GM19452 (cell line): ENCODE results near the gene KCNT1.

ENCODE experiments used
- ATAC-seq: cut with Tn5 transposase; IDR thresholded peaks from one replicate; pipeline ENCODE4 v1.9.1; 2021; ENCODE audit not compliant: unreplicated experiment

The KCNT1 gene

DNA sequence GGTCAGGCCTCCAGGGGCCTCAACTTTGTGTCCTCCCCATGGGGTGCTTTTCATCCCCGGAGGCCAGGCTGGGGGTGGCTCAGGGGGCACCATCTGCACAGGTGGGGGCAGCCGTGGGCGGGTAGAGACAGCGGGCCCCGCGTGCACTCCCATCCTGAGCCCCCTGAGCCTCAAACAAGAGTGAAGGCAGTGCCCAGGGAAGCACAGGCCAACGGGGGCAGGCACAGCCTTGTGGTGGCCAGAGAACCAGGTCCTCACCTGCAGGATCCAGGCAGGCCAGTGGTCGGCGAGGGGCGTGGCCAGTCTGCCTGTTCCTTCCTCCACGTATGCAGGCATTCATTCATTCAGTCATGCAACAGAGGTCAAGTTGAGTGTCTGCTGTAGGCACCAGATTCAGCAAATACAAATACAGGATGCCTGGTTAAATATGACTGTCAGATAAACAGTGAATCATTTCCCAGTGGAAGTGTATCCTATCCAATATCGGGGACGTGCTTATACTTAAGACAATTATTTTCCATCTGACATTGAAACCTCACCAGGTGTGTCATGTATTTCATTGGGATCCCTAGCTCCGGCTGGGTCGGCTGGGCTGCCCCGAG, 22.3 kb downstream of the KCNT1 start:
- no peak for ATAC-seq

DNA sequence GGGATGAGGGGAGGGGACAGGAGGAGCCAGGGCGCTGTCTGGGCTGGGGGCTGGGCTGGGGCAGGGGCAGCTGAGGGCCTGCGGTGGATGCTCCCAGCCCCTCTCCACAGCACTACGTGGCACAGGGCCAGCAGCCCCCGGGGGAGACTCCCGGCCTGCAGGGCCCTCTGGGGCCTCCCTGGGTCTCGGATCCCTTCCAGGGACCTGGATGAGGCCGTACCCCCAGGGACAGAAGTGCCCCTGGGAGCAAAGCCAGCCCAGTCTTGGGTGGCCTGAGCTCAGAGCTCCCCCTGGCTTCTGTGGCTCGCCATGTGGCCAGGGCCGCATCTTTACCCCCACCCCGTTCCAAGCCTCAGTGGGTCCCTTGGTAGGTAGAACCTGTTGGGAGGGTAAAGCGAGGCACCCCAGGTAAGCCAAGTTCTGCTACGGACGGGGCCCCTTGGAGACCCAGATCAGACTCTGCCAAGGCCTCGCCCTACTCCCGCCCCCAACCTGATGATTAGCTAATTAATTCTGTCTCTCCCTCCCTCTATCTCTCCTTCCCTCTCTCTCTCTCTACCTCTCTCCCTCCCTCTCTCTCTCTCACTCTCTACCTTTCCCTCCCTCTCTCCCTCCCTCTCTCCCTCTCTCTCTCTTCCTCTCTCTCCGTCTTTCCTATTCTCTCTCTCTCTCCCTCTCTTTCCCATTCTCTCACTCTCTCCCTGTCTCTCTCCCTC, 24.3 kb downstream of the KCNT1 start:
- no peak for ATAC-seq

DNA sequence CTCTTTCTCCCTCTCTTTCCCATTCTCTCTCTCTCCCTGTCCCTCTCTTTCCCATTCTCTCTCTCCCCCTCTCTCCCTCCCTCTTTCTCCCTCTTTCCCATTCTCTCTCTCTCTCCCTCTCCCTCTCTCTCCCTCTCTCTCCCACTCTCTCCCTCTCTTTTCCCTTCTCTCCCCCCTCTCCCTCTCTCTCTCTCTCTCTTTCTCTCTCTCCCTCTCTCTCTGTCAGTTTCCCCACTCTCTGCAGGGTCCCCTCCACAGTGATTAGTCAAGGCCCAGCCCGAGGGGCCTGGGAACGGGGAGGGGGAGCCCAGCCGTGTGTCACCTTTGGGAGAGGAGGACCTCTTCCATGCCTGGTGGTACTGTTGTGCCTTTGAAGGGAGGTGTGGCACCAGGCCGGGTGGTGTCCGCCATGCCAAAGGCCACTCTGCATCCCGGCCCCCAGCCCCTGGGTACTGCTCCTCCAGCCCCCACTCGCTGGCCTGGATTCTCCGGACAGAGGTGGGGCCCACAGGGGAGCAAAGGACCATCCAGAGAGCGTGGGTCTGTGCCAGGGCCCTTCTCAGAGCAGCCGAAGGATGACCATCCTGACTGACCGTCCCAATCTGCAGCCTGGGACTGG, 25.4 kb downstream of the KCNT1 start:
- ATAC-seq: no peak

DNA sequence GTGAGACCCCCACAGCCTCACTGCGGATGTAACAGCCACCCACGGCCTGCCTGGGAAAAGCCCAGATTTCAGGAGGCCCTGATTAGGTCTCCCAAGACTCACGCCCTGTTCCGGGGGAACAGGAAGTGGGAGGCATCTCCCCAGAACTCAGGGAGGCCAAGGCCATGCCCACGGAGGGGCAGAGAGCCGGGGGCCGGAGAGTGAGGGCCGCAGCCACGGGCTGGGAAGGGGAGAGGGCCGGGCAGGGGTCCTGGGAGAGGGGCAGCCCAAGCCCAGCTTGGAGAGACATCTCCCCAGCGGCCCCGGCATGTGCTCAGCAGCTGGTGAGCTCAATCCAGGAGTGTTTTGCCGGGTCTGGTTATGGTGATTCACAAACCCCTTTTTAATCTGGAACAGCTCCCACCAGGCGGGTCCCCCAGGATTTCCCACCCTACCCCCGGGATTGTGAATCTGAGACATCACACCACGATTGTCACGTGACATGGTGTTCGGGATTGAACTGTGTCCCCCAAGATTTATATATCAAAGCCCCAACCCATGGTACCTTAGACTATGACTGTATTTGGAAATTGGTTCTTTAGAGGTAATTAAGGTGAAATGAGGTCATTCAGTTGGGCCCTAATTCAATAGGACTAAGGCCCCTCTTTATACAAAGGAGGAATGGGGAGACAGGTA, 26.6 kb downstream of the KCNT1 start:
- no peak for ATAC-seq

DNA sequence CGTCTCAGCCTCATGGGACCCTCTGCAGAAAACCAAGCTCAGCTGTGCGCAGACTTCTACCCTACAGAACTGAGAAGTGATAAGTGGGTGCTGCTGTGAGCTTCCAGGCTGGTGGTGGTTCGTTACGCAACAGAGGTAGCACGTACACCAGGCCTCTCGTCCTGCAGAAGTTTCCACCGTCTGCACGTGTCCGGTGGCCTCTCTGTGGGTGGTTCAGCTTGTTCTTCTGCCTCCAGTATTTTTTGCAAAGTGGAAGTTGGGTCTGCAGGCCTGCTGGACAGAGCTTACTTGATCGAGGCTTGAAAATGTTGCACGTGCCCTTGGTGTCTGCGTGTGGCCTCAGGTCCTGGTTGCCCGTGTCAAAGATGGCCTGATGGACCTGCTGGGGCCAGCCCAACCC, 27.5 kb downstream of the KCNT1 start:
- no peak for ATAC-seq

DNA sequence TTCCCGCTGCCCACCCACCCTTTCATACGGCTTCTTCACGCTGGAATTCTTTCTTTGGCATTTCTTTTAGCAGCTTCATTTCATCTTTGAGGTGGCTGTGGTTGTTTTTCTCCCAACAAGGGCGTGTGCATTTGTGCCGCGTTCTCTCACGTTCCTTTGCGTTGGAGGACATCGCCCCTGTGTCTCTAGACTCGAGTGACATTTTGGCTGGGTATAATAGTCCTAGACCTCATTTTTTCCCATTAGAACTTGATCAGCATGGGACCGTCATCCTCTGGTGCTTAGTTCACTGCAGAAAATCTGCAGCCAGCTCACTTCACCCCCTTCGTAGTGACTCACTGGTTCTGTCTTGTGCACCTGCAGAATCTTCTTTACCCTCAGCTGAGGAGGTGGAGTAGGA, 29.5 kb downstream of the KCNT1 start:
- no peak for ATAC-seq

DNA sequence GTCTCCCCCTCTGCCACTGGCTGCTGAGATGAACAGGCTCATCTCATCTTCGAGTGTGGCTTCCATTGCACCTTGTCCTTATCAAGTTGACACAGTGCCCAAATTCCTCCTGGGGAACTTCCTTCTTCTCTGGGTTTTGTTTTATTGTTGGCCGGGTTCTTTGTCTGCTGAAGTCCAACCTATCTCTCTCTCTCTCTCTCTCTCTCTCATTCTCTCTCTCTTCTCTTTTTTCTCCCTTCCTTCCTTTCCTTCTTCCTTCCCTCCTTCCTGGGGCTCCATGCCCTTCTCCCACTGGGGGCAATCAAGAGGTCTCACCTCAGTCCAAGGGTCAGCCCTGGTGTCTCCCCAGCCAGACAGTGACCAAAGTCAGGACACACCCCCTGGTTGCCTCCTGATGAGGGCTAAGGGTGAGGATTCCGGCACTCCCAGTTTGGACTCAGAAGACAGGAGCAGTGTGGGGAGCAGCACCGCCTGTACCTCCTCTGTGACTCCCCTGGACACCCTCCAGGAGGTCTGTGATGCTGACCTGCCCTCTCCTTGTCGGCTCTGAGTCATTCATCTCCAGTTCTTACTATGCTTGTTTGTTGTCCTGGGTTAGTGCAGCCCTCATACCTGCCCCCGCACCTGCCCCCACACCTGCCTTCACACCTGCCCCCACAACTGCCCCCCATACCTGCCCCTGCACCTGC, 30.7 kb downstream of the KCNT1 start:
- ATAC-seq: no peak

DNA sequence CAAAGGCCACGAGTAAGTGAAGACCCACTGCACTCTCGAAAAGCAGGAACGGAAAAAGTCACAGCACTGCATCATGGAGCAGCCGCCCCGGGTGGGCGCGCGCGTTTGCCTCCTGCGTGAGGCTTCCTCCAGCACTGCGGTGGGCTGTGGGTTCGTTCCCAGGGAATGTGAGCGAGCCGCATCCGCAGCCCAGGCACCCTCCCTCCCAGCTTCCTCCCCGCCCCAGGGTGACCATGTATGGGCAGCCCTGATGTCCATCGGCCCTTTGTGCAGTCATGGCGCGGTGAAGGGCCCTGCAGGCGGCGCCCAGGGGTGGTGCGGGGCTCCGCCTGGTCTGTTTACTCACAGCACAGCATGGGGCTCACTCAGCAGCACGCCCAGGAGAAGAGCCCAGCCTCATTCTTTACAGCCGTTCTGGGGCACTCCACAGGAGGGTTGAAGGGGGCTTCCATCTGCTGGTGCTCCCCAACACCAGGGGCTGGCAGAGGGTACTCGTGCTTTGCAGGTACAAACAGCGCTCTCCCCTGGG, 32.7 kb downstream of the KCNT1 start:
- no peak for ATAC-seq

DNA sequence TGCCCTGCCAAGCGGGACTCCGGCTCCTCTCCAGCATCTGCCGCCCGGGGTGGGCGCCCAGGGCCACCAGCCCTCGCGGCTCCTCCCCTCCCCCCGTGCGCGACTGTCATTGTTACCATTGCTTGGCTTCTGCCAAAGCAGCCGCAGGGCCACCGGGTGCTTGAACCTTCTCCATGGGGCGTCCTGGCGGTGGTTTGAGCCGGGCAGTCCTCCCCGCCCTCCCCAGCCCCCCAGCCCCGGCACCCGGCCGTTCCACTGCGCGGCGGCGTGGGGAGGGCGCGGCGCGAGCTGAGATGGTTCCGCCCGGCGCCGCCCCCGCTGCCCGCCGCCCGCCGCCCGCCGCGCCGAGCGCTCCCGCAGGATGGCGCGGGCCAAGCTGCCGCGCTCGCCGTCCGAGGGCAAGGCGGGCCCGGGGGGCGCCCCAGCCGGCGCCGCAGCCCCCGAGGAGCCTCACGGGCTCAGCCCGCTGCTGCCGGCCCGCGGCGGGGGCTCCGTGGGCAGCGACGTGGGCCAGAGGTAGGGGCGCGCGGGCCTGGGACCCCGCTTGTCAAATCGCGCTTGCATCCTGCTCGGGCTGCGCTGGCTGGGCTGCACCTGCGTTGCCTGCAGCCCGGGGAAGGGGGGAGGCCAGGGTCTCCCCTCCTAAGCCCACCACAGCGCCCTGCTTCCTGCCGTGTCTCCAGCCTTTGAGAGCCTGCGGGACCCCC, 34.4 kb downstream of the KCNT1 start:
- ATAC-seq: no peak

DNA sequence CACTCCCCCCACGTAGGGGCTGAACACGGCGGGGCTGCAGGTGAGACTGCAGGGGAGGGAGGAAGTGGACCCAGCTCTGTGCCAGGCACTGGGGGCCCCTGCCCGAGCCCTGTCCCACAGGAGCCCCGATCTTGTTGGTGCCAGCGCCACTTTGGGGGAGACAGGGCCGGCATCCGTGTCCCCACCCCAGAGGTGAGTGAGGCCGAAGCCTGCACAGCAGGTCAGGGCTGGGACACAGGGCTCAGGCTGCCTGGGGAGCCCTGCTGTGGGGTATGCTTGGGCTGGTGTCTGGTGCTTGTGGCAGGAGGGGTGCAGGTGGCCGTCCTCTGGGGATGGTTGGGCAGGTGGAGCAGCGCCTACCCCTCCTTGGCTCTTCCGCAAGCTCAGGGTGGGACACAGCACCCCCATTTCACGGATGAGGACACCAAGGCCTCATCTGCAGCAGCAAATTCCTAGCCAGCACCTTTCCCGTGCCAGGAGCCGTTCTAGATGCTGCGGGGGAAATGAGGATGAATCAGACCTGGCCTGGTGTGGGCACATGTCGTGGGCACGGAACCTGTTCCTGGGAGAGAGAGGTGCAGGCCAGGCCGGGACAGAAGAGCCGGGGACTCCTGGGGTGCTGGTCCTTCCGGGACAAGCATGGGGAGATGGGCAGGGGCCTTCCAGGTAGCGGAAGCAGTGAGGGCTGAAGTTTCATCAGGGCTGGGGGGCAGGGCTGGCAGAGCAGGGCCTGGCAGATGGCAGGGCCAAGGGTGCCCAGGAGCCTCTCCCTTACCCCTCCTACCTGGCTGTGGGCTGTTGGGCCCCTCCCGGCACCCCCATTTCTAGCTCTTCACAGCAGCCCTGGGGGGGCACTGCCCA, 35.2 kb downstream of the KCNT1 start:
- no peak for ATAC-seq

DNA sequence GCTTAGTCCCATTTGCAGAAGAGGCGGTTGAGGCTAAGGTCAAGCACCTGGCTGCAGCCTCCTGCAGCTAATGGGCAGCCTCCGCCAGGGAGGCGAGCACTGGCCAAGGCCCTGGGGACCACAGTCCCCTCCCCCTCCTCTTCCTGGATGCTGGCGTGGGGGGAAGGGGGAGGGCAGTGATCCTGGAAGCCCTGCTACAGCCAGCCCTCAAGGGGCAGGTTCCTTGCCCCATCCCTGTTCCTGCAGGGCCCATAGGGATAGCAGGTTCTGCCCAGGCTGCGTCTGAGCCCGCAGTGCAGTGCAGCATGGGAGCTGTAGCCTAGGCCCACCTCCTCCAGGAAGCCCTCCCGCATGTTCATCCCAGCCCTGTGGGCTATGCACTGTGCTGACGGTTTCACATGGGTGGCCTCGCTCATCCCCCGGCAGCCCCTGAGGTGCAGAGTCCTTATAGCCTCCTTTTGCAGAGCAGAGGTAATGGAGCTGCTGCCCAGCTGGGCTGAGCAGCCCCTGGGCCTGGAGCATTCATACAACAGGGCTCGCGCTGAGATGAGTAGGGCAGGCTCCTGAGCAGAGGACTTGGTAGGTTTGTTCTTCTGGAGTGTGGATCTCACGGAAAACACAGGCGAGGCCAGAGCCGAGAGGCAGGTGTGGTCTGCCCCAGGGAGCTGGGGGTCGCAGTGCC, 36.0 kb downstream of the KCNT1 start:
- ATAC-seq: no peak

DNA sequence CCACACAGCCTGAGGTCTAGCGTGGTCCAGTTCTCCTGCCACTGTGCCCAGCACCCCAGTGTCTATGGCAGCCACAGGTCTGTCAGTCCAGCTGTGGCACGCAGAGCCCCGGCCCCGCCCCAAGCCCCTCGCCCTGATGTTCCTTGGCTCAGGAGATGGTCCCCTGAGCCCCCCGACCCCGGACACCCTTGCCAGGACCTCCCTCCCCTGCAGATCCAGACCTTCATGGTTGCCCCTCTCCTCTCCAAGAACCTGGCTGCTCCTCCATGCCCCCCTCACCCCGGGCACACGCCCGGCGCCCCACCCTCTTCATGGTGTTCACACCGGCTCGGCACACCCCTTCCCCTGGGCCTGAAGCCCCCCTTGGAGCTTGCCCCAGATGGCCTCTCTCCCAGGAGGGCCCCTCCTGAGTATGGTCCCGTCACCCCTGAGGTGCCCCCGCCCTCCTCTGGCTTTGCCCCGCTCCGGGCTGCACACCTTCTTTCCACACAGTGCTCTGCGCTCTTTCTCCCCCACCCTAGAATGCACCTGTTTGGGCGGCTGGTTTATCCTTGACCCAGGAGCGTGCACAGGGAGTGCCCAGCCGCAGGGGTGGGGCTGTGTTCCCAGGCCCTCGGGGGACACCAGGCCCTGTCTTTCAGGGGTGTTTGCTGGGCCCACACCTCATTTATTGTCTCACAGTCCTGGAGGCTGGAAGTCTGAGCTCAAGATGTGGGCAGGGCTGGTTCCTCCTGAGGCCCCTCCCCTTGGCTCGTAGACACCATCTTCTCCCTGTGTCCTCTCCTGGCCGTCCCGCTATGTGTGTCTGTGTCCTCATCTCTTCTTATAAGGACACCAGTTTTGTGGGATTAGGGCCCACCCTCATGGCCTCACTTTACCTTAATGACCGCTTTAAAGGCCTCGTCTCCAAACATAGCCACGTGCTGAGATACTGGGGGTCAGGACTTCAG, 37.6 kb downstream of the KCNT1 start:
- ATAC-seq: no peak

DNA sequence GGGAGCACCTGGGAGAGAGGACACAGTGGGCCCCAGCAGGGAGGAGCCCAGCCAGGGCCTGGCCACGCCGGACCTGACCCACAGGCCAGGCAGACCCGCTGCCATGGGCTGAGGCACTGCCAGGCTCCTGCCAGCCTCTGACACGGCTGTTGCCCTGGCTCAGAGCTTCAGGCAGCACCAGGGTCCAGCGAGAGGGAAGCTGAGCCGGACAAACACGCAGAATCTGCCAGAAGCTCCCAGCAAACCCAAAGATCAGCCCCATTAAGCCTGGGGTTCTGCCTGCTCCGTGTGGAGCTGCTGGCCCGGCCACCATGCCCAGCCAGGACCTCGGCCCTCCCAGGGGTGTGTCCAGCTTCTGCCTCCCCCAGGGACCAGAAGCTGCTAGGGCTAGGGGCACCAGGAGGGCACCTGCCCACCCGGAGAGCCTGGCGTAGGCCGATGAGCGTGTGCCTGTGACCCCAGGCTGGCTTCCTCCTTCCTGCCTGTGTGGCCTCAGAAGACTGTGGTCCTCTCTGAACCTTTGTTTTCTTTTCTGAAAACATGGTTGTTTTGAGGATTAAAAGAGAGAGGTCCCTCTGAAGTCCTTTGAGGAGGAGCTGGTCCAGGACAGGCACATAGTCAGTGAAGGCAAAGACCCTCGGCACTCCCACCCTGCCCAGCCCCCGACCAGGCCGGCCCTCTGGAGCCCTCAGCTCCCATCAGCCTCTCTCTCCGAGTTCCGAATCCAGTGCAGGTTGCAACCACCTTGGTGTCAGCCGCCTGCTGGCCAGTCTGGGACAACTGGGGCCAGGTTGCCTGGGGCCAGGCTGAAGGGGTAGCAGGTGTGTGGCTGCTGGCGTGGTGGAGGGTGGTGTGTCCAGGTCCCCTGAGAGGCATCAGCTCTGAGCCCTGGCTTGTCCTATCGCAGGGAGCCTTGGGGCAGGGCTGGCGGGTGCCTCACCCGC, 39.6 kb downstream of the KCNT1 start:
- ATAC-seq: no peak

DNA sequence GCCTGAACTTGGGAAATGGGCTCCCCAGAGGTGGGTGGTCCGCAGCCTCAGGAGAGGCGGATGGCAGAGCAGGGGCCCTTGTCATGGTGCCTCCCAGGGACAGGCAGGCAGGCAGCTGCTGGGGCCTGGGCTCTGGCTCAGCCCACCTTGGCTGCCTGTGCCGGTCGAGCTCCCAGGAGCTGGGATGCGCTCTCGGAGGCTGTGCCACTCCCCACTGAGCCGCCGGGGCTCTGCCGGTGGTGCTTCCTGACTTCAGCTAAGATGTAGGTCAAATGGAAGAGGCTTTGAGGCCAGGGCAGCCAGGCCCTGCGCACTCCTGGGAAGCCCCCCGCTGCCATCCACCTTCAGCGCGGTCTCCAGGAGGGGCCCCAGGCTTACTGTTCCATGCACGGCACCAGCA, 41.0 kb downstream of the KCNT1 start:
- ATAC-seq: no peak

DNA sequence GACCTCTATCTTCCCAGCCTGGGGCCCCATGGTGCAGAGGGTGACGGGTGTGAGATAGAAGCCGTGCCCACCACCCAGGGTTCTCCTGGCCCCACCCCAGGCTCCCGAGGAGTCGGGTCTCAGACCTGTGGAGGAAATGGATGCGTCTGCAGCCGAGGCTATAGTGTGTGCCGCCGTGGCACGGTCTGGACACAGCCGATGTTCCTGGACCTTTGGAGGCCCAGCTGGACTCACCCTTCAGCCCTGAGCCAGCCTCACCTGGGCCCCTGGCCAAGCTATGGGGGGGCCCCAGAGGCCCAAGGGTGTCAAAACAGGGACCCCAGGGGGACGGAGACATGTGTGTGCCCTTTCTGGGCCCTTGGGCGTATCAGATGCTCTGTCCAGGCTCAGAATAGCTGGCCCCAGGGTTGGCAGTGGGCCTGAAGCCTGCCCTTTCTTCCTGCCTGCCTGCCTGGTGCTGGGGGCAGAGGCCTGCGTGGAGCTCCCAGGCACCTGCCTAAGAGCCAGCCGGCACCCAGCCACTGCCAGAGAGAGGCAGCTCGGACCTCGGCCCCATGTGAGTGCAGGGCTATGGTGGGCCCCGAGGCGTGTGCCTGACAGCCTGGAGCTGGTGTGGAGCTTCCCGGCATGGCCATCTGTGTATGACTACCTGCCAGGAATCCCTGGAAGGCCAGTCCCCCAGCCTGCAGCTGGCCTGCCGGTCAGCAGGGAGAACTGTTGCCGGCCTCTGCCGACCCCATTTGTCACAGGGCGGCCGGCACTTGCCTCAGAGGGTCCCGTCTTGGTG, 41.8 kb downstream of the KCNT1 start:
- ATAC-seq: no peak
